Measurements from ENCODE around the gene RUNX2.
A peak's percentile ranks its signal among the peaks of the same experiment; 100 is the strongest.

The RUNX2 gene

GRCh38 chr6:45353654-45354053 is 25.5 kb downstream of the RUNX2 start:
- DNase-seq: no peak

DNA sequence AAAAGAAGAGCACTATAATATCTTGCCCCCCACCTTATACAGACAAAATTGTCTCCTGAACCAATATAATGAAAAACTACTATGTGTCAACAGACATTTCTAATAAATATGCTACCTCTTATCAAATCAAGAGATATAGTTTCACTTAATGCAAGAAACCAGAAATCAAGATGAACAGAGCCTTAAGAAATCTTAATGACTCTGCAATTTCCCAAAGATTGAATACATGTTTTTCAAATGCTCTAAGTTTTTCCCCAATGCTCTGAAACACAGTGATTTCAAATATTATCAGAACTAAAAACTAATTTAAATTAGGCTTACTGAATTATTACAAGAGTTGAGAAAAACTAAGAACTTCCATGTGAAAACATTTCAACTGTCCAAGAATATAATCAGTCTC is 36.3 kb downstream of the RUNX2 start:
- no peak for DNase-seq

GRCh38 chr6:45365036-45365435 is 36.9 kb downstream of the RUNX2 start:
- DNase-seq: no peak

GRCh38 chr6:45366534-45366933 is 38.4 kb downstream of the RUNX2 start:
- DNase-seq: no peak

DNA sequence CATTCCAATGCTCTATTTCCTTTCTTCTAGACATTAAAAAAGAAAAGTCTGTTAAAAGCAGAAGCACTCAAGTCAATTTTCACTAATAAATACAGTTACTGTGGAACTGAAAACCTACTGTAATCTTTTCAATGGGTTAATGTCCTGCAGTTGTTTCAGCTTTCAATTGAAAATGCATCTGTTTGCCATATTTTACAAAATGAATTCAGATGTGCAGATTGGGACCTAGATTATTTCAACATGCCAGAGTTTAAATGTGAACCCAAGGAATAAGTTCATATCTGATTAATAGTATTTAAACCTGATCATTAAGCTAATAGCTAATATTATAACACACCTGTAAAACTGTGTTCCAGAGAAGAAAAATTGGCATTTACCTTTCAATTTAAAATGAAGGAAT is 39.9 kb downstream of the RUNX2 start:
- no peak for DNase-seq

GRCh38 chr6:45369870-45370269 is 41.7 kb downstream of the RUNX2 start:
- DNase-seq: no peak

- no peak for DNase-seq
Observed at GRCh38 chr6:45371924-45372573, 43.9 kb downstream of the RUNX2 start.

DNA sequence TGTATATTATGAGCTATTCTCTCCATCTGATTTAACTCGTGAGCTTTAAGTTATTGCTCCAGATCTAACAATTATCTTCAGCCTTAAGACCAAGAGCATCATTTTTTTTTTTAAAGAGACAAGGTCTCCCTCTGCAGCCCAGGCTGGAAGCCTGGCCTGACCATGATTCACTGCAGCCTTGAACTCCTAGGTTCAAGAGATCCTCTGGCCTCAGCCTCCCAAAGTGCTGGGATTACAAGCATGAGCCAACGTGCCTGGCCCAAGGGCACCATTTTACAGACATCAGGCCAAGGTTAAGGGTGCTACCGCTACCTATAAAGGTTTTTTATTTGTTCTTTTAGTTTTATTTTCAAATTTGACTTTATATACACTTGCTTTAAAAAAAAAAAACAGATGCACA is 47.3 kb downstream of the RUNX2 start:
- DNase-seq: no peak

DNA sequence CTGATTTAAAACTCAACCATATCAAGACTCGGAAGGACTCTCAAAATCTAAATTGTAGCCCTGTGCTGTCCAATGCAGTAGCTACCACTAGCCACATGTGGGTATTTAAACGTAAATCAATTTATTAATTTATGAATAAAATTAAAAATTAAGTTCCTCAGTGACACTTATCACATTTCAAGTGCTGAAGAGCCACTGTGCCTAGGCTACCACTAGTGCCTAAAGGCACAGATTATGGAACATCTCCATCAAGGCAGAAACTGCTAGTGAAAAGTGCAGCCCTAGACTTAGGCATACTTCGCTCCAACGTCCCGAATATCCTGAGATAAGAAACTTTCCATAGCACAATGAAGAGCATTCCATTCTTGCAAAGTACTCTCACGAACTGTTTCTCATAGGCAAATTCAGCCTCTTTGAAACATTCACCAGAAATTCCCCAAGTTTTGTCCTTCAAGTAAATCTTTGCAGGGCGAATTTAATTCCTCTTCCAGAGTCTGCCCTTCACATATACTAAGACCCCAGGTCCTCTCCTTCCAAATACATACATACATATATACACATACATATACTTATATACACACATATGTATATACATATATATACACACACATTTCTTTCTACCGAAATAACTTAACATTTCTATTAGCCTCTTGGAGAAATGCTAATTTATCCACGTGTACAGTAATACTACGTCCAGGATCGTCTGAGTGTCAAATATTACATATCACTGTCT is 48.3 kb downstream of the RUNX2 start:
- no peak for DNase-seq

GRCh38 chr6:45377043-45377553 is 49.0 kb downstream of the RUNX2 start:
- DNase-seq: peak; percentile 30

GRCh38 chr6:45377554-45378333 is 49.6 kb downstream of the RUNX2 start, which contains the start of gene SUPT3H:
Gene SUPT3H, minus strand, starts transcription at chr6:45377934.
- DNase-seq: peak; percentile 95

DNA sequence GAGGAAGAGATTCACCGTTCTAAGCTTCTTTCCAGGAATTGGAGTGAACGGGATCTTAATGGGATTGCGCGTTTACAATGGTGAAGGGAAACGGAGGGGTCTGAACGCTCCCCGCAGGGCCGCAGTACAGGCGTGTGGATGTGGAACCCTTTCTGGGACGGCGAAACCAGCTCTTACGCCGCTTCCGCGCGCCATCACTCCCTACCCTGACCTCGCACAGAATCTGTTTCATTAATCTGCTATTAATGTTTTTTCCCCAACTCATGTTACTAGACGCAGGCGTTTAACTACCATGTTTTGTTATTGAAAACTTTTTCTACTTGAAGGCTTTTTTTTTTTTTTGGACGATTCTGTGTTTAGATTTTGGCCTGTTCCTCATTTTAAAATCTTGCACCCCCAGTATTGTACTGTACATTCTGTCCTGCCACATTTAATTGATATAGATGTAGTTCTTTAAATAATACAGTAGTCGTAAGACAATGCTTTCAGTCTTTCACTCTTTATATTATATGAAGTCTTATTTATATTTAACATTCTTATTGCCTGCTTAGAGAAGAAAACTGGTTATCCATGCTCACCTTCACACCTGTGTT is 50.3 kb downstream of the RUNX2 start:
- peak; percentile 42 for DNase-seq

DNA sequence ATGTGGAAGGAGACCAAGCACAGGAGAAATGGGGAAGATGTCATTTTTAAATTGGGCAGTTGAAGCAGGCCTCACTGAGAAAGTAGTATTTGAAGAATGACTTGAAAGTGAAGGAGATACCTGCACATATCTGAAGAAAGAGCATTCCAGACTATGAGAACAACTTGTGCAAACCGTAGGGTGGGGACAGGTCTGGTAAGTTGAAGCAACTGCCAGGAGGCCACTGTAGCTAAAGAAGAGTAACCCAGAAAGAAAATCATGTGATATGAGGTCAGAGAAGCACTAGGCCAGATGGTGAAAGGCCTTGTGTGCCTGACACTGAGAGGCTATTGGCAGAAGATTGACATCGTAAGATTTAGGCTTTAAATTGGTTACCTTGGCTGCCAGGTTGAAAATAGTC is 54.3 kb downstream of the RUNX2 start:
- no peak for DNase-seq

DNA sequence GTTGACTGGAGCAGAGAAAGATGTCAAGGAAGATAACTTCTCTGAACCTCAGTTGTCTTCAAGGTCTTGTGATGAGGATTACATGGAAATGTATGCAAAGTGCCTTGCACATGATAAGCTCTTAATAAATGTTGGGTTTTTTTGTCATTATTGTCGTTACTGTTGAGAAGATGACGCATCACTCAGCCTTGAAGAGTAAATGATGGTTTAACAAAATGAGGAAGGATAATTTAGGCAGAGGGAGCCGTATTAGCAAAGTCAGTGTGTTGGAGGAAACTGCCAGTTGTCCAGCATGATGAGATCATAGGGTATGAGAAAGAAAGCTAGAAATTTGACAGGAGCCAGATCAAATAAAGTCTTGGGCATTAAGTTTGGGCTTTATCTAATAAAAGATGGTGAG is 58.4 kb downstream of the RUNX2 start:
- no peak for DNase-seq

DNA sequence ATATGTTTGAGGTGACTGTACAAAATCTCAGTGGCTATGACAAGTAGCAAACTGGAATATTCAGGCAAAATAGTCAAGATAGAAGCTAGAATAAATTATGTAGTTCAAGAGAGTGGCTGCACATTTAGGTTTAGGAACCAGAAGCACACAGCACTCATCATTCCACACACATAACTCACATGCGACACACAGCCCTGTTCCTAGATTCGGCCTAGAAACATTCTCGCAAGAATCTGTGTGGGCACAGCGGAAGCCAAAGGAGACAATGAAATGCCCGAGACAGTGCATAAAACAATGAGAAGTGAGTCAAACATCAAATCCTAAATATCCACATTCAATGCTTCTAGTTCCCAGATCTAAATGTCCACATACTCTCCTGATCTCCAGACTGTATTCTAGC is 59.1 kb downstream of the RUNX2 start:
- DNase-seq: no peak

DNA sequence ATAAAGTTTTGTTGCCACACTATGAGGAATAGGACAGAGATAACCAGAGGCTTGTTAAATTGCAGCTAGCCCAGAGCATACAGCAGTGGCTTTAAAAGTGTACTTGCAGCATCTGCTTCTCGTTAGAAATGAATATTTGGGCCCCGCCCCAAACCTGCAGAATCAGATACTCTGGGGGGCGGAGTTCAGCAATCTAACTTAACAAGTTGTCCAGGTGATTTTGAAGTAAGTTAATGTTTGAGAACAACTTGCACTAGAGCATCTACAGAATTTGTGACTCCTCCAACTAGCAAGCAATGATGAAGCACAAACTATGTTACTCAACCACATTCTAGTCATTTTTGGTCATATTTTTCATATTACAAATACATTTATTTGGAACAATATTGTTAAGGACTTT is 60.2 kb downstream of the RUNX2 start:
- no peak for DNase-seq

DNA sequence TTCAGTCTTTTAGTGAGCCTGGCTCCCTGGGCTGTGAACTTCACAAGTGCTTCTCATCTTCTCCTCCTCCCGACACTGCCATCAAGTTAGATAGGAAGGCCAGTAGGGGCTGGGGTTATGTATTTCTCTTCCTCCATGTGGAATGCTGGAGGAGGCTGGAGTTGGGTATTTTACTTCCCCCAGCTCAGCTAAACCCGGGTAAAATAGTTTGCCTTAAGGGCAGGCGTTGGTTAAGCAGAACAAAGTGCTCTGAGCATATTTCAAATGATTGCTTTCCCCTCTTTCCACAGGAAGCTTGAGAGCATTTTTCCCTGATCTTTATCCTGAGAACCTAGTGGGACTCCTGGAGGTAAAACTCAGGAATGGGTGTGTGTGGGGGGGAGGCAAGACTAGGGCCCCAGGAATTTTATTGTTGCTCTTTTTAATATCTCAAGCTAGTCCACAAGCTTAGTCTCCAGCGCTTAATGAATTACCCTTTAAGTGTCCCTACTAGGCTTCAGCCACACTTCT is 66.5 kb downstream of the RUNX2 start:
- DNase-seq: no peak

GRCh38 chr6:45398075-45398813 is 70.1 kb downstream of the RUNX2 start:
- no peak for DNase-seq

GRCh38 chr6:45400021-45400420 is 71.9 kb downstream of the RUNX2 start:
- DNase-seq: no peak

- no peak for DNase-seq
Observed at GRCh38 chr6:45411959-45412358, 83.8 kb downstream of the RUNX2 start.

GRCh38 chr6:45415315-45415714 is 87.2 kb downstream of the RUNX2 start:
- no peak for DNase-seq

DNA sequence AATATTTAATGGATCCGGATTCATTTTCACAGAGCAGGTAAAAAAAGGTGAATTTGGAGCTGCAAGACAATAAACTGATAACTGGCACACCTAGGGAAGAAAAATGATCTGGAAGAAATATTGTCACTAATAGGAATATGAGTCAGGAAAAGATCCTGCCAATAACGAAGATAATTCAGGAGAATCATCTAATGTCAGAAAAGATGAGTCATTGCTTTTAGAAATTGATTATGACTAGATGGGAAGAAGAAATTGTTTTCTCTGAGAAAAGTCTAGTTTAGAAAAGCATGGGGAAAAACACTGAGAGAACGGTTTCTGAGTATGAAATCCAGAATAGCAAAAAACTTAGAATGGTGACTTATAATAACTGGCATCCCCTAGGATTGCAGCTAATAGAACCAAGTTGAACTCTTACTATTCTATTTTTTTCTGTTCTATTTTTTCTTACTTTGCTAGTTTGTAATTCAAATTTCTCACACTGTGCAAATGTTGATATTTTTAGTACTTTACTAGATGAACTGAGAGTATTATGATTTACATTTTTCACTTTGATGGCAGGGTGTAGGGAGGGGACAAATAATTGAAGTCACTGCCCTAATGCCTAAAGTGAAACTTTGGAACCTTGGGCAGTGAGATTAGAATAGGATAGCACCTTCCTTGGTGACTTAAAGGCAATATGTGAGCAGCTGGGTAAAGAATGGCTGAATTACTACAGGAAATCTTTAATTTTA is 87.8 kb downstream of the RUNX2 start:
- no peak for DNase-seq
